ENCODE measurements around the gene G6PD.
A peak's percentile ranks its signal among the peaks of the same experiment; 100 is the strongest.

Gene G6PD

DNA sequence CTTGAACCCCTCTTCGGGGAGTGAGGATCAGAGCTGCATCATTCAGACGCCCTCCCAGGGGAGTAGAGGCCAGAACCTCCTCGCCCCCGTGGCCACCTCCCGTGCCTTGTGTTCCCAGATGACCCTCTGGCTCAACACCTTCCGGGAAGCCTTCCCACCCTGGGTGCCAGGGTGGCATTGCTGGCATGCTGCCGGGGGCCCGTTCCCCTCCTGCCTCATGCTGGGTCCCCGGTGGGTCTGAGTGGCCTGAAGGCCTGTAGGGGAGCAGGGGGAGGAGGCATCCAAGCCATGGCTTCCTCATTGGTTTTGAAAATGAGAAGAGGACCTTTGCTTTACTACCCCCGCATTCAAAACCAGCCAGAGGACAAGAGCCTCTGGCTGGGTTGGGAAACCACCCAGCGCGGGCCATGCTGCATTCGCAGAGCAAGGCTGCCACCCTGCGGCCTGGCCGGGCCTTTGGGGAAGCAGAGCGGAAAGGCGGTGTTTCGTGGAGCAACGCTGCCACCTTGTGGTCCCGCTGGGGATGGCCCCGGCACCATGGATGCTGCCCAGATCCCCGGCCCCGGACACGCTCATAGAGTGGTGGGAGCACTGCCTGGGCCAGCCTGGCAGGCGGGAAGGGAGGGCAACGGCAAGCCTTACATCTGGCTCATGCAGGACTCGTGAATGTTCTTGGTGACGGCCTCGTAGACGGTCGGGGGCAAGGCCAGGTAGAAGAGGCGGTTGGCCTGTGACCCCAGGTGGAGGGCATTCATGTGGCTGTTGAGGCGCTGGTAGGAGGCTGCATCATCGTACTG lies 11.9 kb downstream of the G6PD start:
- H3K9me3 Mint-ChIP-seq: no peaks in the 10 kb centered on the region
- no peaks in the 10 kb centered on the region for H3K27me3 Mint-ChIP-seq
- H3K4me3 Mint-ChIP-seq: no peak overlapping the region
- peaks cover 16% of the 10 kb centered on the region for H3K4me1 Mint-ChIP-seq
- peaks cover 7% of the 10 kb centered on the region for H3K36me3 Mint-ChIP-seq (ENCODE audit: low read depth)
- ATAC-seq (peak; percentile 92), DNase-seq (peak; percentile 85)
- H3K27ac Mint-ChIP-seq: no peak overlapping the region

DNA sequence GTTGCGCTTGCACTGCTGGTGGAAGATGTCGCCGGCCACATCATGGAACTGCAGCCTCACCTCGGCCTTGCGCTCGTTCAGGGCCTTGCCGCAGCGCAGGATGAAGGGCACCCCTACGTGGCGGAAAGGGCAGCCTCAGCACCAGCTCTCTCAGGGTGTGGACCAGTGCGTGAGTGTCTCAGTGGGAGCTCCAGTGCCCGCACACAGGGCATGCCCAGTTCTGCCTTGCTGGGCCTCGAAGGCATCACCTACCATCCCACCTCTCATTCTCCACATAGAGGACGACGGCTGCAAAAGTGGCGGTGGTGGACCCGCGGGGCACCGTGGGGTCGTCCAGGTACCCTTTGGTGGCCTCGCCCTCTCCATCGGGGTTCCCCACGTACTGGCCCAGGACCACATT lies 14.0 kb downstream of the G6PD start:
- peaks cover 4% of the 10 kb centered on the region for H3K36me3 Mint-ChIP-seq (ENCODE audit: low read depth)

DNA sequence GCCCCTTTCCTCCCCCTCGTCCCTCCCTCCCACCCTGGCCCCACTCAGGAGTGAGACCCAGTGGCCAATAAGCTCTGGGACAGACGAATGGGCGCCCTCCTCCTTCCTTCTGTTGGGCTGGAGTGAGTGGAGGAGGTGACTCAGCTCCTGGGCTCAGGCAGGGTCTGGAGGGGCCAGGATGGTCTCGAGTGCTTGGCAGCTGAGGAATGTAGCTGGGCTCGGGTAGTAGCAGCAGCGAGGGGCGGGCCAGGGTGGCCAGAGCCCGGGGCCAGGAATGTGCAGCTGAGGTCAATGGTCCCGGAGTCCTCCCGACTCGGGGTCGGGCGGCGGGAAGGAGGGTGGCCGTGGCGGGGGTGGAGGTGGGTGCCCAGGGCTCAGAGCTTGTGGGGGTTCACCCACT lies 15.0 kb downstream of the G6PD start:
- Mint-ChIP-seq H3K9me3 (no peaks in the 10 kb centered on the region), H3K27me3 (no peaks in the 10 kb centered on the region), H3K27ac (no peak overlapping the region), H3K4me1 (peaks cover 12% of the 10 kb centered on the region), H3K4me3 (no peak overlapping the region), H3K36me3 (ENCODE audit: low read depth) (peaks cover 4% of the 10 kb centered on the region)
- no peak for ATAC-seq
- no peak for DNase-seq

More for the DNA sequence above, 14.0 kb downstream of the G6PD start:
- no peak overlapping the region for H3K4me3 Mint-ChIP-seq
- H3K4me1 Mint-ChIP-seq: peaks cover 6% of the 10 kb centered on the region
- DNase-seq (no peak), ATAC-seq (no peak)
- H3K9me3 Mint-ChIP-seq: no peaks in the 10 kb centered on the region
- no peaks in the 10 kb centered on the region for H3K27me3 Mint-ChIP-seq
- H3K27ac Mint-ChIP-seq: no peak overlapping the region

DNA sequence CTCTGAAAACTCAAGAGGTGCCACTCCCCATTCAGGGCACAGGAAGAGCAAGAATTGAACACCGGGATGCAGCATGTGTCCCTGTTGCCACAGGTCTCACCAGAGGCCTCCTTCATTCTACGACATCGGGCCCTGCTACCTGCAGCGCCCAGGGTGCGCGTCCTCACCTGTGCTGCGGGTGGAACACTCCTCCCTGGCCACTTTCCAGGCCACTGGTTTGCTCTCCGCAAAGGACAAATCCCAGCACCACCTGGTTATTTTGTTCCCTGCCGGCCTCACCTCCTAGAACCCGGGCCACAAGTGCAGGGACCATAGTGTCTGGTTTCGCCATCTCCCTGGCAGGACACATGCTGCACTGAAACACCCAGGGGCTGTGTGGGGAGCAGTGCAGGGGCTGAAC lies 16.4 kb downstream of the G6PD start:
- H3K27ac Mint-ChIP-seq: no peak overlapping the region
- ATAC-seq (no peak), DNase-seq (no peak)
- peaks cover 21% of the 10 kb centered on the region for H3K4me1 Mint-ChIP-seq
- no peaks in the 10 kb centered on the region for H3K27me3 Mint-ChIP-seq
- peaks cover 2% of the 10 kb centered on the region for H3K36me3 Mint-ChIP-seq (ENCODE audit: low read depth)
- H3K9me3 Mint-ChIP-seq: no peaks in the 10 kb centered on the region
- H3K4me3 Mint-ChIP-seq: no peak overlapping the region

DNA sequence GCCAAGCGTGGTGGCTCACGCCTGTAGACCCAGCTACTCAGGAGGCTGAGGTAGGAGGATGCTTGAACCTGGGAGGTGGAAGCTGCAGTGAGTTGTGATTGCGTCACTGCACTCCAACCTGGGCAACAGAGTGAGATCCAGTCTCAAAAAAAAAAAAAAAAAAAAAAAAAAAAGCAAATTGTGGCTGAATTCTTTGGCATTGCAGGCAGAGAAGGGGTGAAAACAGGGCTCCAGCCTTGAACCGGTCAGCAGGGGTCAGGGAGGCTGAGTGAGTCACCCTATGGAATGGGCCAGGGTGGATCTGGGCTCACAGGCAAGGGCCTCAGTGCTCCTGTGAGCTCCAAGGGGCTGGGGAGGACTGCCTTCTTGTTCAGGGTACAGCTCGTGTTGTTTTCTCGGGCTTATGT lies 17.4 kb downstream of the G6PD start:
- DNase-seq: no peak
- Mint-ChIP-seq H3K36me3 (ENCODE audit: low read depth) (peaks cover 2% of the 10 kb centered on the region), H3K27ac (no peak overlapping the region), H3K4me3 (no peak overlapping the region), H3K27me3 (no peaks in the 10 kb centered on the region), H3K9me3 (no peaks in the 10 kb centered on the region), H3K4me1 (peaks cover 18% of the 10 kb centered on the region)
- no peak for ATAC-seq

DNA sequence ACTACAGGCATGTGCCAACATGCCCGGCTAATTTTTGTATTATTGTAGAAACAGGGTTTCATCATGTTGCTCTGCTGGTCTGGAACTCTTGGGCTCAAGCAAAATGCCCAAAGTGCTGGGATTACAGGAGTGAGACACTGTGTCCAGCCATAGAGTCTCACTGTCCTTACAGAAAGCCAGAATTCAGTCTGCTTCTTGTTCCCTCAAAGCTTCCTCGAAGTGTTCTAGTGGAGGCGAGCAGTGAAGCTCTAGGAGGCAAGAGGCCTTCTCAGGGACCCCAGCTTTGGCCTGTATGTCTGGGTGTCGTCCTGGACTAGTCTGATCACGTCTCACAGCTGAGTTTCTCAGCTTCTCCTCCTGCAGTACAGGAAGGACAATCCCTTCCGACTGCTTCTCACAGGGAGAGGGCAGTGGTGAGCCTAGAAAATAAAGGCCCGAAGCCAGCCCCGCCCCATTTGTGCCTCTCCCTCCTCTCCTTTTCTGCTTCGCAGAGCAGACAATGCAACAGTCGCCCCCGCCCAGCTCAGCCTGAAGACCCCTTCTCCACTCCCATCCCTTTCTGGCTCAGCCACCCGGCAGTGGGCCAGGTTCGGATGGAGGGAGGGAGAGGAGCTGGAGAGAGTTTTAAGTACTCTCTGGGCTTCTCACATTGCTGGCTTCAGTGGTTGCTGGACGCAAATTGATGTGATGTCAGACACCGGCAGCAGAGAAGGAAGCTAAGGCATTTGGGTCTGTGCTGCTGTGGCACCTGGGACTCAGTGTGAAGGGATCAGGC lies 19.6 kb downstream of the G6PD start:
- Mint-ChIP-seq H3K9me3 (no peaks in the 10 kb centered on the region), H3K4me3 (no peak overlapping the region), H3K27me3 (no peaks in the 10 kb centered on the region), H3K27ac (no peak overlapping the region), H3K36me3 (ENCODE audit: low read depth) (no peaks in the 10 kb centered on the region), H3K4me1 (peaks cover 18% of the 10 kb centered on the region)
- DNase-seq (peak; percentile 63), ATAC-seq (peak; percentile 89)

DNA sequence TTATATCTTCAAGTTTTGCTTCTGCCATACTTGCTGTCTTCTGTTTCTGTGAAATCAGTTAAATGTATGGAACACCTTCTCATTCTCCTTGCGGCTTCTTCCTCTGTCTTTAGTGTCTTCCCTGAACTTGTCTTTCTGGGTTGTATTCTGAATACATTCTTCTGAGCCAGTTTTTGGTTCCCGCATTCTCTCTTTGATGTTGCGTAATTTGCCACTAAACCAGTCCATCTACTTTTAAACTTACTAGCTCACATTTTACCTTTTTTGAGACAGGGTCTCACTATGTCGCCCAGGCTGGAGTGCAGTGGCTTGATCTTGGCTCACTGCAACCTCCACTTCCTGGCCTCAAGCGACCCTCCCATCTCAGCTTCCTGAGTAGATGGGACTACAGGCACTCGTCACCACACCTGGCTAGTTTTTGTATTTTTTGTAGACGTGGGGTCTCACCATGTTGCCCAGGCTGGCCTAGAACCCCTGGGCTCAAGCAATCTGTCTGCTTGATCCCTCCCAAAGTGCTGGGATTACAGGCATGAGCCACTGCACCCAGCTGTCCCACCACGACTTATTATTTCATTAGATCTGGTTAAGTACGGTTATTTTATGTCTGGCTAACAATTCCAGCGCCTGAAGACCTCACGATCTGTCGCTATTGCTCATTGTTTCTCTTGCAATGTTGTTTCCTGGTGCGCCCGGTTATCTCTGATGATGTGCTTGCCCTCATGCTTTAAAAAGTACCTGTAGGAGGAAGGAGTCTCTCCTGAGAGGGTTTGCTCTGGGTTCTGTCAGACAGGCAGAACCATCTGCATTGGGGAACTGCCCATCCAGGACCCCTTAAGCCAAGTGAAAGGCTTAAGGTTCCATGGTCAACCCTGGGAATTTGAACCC lies 20.8 kb downstream of the G6PD start:
- ATAC-seq: no peak

DNA sequence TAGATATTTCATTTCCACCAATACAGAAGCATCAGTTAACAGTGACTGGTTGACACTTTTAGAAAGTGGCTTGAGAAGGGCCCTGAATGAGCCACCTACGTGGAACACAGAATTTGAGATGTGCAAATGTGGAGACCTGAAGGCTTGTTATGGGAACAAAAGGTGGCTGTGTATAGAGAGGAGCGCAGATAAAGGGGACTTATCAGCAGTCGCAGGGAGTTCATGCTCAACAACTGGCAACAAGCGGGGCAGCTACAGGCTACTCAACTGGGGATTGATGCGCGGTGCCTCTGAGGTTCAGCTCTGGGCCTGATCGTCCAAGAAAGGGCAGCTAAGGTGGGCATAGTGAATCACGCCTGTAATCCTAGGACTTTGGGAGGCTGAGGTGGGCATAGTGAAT lies 27.3 kb downstream of the G6PD start:
- DNase-seq: no peak
- ATAC-seq: no peak
- Mint-ChIP-seq H3K9me3 (no peaks in the 10 kb centered on the region), H3K27ac (no peak overlapping the region), H3K36me3 (ENCODE audit: low read depth) (peaks cover 5% of the 10 kb centered on the region), H3K4me1 (peaks cover 8% of the 10 kb centered on the region), H3K27me3 (no peaks in the 10 kb centered on the region), H3K4me3 (no peak overlapping the region)

More for the DNA sequence above, 20.8 kb downstream of the G6PD start:
- H3K9me3 Mint-ChIP-seq: no peaks in the 10 kb centered on the region
- no peak overlapping the region for H3K4me3 Mint-ChIP-seq
- no peak overlapping the region for H3K27ac Mint-ChIP-seq
- no peak for DNase-seq
- no peaks in the 10 kb centered on the region for H3K27me3 Mint-ChIP-seq
- no peaks in the 10 kb centered on the region for H3K36me3 Mint-ChIP-seq (ENCODE audit: low read depth)
- H3K4me1 Mint-ChIP-seq: peaks cover 18% of the 10 kb centered on the region

DNA sequence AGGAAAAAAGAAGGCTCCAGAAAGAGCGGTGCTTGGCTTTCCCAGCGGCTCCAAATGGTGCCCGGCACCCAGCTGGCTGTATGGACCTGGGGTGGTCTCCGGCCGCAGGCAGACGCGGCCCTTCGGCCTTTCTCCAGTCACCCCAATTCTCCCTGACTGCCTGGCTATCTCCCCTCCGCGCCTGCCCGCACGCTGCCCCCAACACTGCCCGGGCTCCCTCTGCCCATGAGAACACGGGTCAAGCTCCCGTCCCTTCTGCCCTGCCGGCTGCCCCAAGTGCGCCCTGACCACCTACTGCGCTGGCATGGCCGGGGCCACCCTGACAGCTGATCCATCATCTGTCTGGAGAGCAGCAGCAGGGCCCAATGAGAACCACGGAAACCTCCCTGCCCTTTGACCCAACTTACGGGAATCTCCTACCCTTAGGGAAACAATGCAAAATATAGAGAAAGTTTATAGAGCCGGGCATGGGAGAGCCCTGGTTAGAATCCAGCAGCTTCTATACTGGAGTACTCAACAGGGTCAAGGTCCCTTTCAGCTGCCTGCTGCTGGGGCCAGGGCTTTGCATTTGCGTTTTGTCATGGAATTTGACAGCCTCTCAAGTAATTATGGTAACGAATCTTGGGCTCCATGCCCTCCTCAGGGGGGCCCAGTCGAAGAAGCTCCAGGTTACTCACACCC lies 29.4 kb downstream of the G6PD start:
- peaks cover 10% of the 10 kb centered on the region for H3K36me3 Mint-ChIP-seq (ENCODE audit: low read depth)
- DNase-seq (no peak), ATAC-seq (no peak)
- H3K4me1 Mint-ChIP-seq: peaks cover 17% of the 10 kb centered on the region
- H3K9me3 Mint-ChIP-seq: no peaks in the 10 kb centered on the region
- H3K27me3 Mint-ChIP-seq: no peaks in the 10 kb centered on the region
- no peak overlapping the region for H3K4me3 Mint-ChIP-seq
- no peak overlapping the region for H3K27ac Mint-ChIP-seq

DNA sequence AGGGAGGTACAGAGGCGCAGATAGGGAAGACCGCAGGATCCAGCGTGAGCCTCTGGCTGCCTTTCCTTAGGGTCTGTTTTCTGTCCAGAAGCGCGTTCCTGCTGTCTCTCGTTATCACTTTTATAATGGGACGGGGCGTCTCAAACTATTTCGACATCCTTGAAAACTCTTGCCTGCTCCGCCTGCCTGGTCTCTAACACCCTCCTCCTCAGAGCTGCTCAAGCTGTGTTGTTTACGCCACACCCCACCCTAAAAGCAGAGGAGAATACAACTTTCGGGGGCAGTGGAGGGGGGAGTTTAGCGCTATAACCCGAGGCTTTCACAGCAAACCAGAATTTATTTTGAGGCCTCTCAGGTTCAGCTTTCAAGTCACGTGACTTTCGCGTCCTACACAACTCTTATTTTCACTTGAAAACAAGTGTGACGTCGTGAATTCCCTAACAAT lies 30.0 kb downstream of the G6PD start:
- H3K27ac Mint-ChIP-seq: peak overlapping the region; percentile 85
- H3K36me3 Mint-ChIP-seq (ENCODE audit: low read depth): peaks cover 10% of the 10 kb centered on the region
- H3K4me1 Mint-ChIP-seq: peaks cover 20% of the 10 kb centered on the region
- H3K4me3 Mint-ChIP-seq: peak overlapping the region; percentile 83
- no peaks in the 10 kb centered on the region for H3K9me3 Mint-ChIP-seq
- ATAC-seq: no peak
- no peak for DNase-seq
- H3K27me3 Mint-ChIP-seq: no peaks in the 10 kb centered on the region

DNA sequence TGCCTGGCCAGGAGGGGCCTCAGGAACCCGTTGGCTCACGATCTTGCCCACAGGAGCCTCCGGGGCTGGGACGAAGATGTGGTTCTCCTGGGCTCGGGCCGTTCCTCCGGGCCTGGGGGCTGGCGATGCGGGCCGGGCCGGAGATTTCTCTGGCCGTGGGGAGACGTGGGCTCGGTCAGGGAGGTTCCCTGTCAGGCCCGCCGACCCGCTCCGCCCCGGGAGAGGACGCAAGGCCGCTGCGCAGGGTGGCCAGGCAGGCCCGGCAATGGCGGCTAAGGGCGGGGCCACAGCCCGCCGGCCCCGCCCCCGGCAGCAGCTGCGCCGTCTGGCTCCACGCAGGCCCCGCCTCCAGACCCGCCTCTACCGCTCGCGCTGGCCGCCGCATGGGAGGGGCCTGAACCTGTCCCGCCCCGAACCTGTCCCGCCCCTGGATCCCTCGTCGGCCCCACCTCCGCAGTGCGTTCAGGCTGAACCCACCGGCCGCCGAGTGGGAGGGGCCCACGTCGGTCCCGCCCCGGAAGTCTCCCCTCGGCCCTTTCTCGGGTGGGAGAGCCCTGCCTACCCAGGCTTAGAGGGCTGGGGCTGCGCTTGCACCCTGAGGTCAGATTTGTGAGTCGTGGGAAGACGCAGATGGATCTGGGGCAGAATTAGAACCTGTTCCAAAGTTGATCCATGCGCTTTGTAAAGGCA lies 30.5 kb downstream of the G6PD start, which contains the start of gene FAM3A:
FAM3A (minus strand) TSS at position 267 of the 690 bp plus-strand sequence. CDS start 460 bp downstream, outside the sequence.
- peaks cover 25% of the 10 kb centered on the region for H3K4me1 Mint-ChIP-seq
- peak within 1 kb of the TSS; percentile 86 for H3K4me3 Mint-ChIP-seq
- peak within 1 kb of the TSS; percentile 85 for H3K27ac Mint-ChIP-seq
- no peaks in the 10 kb centered on the region for H3K9me3 Mint-ChIP-seq
- ATAC-seq (peak; percentile 91), DNase-seq (peak; percentile 93)
- H3K27me3 Mint-ChIP-seq: no peaks in the 10 kb centered on the region
- H3K36me3 Mint-ChIP-seq (ENCODE audit: low read depth): peaks cover 10% of the 10 kb centered on the region

DNA sequence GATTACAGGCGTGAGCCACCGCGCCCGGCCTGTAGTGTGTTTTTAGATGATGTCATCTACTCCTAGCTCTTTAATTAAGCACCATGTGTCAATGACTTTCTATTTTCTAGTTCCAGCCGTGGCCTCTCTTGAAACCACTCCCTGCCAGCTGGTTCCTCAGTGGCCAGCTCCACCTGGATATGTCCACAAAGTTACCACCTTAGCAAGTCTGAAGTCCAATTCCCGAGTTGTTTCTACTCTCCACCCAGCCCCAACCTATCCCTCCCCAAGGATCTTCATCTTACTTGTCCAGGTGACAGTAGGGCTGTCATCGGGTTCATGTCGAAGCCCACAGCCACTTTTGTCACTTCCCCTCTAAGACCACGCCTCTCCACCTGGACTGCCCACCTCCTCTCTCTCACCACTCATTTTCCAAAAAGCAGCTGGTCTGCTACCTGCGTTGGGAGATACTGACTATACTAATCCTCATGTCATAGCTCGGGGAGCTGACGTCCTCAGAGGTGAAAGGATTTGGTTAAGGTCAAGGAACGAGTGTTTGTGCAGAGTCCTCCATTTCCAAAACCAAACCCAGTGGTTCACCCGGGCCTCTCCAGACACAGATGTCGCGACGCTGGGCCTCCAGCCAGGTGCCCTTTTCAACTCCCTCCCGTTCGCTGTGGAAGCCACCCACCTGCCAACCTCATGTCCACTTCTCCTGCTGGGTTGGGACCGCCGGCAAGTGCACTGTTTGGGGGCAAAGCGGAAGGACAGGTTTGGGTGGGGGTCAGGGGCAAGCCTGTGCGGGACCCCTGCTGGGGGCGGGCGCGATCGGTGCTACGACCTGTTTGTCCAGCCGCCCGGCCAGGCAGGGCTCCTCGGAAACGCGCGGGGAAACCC lies 31.3 kb downstream of the G6PD start:
- no peaks in the 10 kb centered on the region for H3K27me3 Mint-ChIP-seq
- ATAC-seq (no peak), DNase-seq (peak; percentile 15)
- no peaks in the 10 kb centered on the region for H3K9me3 Mint-ChIP-seq
- H3K4me1 Mint-ChIP-seq: peaks cover 29% of the 10 kb centered on the region
- H3K4me3 Mint-ChIP-seq: peak overlapping the region; percentile 86
- H3K27ac Mint-ChIP-seq: peak overlapping the region; percentile 85
- H3K36me3 Mint-ChIP-seq (ENCODE audit: low read depth): peaks cover 13% of the 10 kb centered on the region

DNA sequence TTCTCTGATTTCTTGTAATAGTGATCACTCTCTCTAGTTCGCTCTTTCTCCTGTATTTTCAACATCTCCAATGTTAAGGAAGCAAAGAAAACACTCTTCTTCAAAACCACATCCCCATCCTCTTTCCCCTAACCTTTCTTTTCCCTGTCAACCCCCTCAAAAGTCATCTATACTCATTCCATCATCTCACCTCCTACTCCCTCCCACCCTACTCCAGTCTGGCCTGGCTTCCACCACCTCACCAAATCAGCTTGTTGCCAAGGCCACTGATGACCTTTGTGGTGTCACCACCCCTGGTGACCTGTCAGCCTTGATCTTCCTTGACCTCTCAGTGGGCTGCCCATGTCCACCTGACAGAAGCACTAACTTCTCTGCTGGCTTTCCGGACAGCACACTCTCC lies 32.9 kb downstream of the G6PD start:
- DNase-seq: no peak
- Mint-ChIP-seq H3K27ac (peak overlapping the region; percentile 84), H3K27me3 (no peaks in the 10 kb centered on the region), H3K9me3 (no peaks in the 10 kb centered on the region), H3K36me3 (ENCODE audit: low read depth) (peaks cover 22% of the 10 kb centered on the region), H3K4me1 (peaks cover 29% of the 10 kb centered on the region), H3K4me3 (peak overlapping the region; percentile 50)
- no peak for ATAC-seq

All from activated naive CD8-positive, alpha-beta T cell treated with anti-CD3 and anti-CD28 coated beads, Interleukin-2, amount 50 U/mL, for 24 hours (primary cell).